Measurements from ENCODE around the gene DDX23. TPM values are rescaled to one million over a fixed set of nuclear protein-coding genes. Genes with fewer than 3 reads are reported as not detected.

DDX23 gene
- total RNA-seq, 2 donors from 2014 or later, result 98.5 to 108 TPM

DNA sequence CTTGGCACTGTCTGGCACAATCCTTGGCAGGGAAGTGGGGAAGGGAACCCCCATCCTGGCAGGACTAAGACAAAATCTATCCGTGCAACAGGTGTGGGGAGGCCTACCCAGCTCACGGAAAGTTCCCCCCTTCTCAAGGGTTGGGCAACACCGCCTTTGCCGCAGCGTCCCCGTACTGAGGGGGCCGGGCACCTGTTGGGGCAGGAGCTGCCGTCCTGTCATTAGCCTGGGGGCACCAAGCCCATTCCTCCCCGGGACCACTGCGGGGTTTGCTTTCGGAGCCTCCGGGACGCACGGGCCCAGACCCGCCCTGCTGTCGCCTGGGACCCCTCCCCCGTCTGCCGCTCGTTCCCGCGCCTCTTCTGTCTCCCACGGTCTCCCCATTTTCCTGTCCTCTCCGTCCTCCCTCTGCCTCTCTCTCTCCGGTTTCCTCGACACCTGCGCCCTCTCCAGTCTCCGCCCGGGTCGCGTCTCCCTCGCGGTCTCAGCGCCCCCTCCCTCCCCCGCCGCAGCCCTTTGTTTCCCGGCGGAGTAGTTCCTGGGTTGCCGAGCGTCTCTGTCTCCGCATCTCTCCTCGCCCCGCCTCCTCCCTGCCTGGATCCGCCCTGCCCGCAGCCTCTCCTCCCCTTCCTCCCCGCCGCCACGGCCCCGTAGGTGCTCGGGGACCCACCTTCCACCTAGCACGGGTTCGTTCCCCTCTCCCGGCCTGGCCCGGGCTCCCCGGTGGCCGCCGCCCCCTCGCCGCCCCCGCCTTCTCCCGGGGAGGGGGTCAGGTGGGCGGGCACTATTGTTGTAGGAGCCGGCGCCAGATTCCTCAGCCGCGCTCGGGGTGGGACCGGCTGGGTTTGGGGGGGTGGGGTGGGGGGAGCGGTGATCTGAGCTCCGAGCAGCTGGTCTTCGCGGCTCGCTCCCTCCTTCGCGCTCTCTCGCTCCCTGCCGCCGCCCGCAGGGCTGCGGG lies 33.8 kb downstream of the DDX23 start, which contains the start of gene CACNB3:
TSS of gene CACNB3 (plus strand) at position 624 of the 958 bp plus-strand sequence. CDS start 434 bp downstream, outside the sequence.
- Histone ChIP-seq H3K36me3 (ENCODE audit: control insufficient read depth, insufficient read depth, low read length) (no peaks in the 10 kb centered on the region), H3K27ac (ENCODE audit: low read depth, low read length) (peak within 1 kb of the TSS; percentile 62), H3K27me3 (ENCODE audit: control insufficient read depth, insufficient read depth, low read length, poor library complexity, severe bottlenecking) (no peaks in the 10 kb centered on the region), H3K9ac (ENCODE audit: extremely low read depth, low read length, poor library complexity, severe bottlenecking) (peak within 1 kb of the TSS; percentile 68), H3K4me3 (ENCODE audit: low read length) (peak within 1 kb of the TSS; percentile 87), H3K9me3 (ENCODE audit: control insufficient read depth, low read length) (no peaks in the 10 kb centered on the region), H3K4me1 (ENCODE audit: control insufficient read depth, insufficient read depth, low read length) (peaks cover 9% of the 10 kb centered on the region)
- peaks cover 23% of the 10 kb centered on the region for H3K4me1 Mint-ChIP-seq
- no peaks in the 10 kb centered on the region for H3K36me3 Mint-ChIP-seq (ENCODE audit: low read depth)
- peak within 1 kb of the TSS; percentile 79 for H3K4me3 Mint-ChIP-seq
- WGBS, 2 experiments (ENCODE audit: insufficient coverage in 1 of 2, insufficient read length in 1 of 2), result 0 to 2% methylated on average over 22 to 71 of the region's 79 CpGs
- H3K9me3 Mint-ChIP-seq, result no peaks in the 10 kb centered on the region
- H3K27me3 Mint-ChIP-seq (ENCODE audit: insufficient read depth), result peaks cover 72% of the 10 kb centered on the region
- DNase-seq, result peak; percentile 97
- no peak for TF ChIP-seq CTCF (conservative IDR thresholded peaks at IDR 0.05)
- peak within 1 kb of the TSS; percentile 74 for H3K27ac Mint-ChIP-seq

- TF ChIP-seq CTCF (conservative IDR thresholded peaks at IDR 0.05), result no peak
- H3K27me3 ChIP-seq (ENCODE audit: control insufficient read depth, insufficient read depth, low read length, poor library complexity, severe bottlenecking), result no peaks in the 10 kb centered on the region
- Mint-ChIP-seq H3K9me3 (no peaks in the 10 kb centered on the region), H3K4me3 (peak overlapping the region; percentile 79), H3K4me1 (peaks cover 28% of the 10 kb centered on the region), H3K36me3 (ENCODE audit: low read depth) (no peaks in the 10 kb centered on the region), H3K27ac (no peak overlapping the region), H3K27me3 (ENCODE audit: insufficient read depth) (peaks cover 73% of the 10 kb centered on the region)
- no peaks in the 10 kb centered on the region for H3K36me3 ChIP-seq (ENCODE audit: control insufficient read depth, insufficient read depth, low read length)
- H3K4me1 ChIP-seq (ENCODE audit: control insufficient read depth, insufficient read depth, low read length), result peaks cover 9% of the 10 kb centered on the region
- peak overlapping the region; percentile 93 for H3K4me3 ChIP-seq (ENCODE audit: low read length)
- no peaks in the 10 kb centered on the region for H3K9me3 ChIP-seq (ENCODE audit: control insufficient read depth, low read length)
- 69 to 89% methylated on average over 3 of the region's 3 CpGs for WGBS, 2 experiments (ENCODE audit: insufficient coverage in 1 of 2, insufficient read length in 1 of 2)
- no peak overlapping the region for H3K9ac ChIP-seq (ENCODE audit: extremely low read depth, low read length, poor library complexity, severe bottlenecking)
- peak; percentile 56 for DNase-seq
- H3K27ac ChIP-seq (ENCODE audit: low read depth, low read length), result no peak overlapping the region
Observed at GRCh38 chr12:48816143-48816854, 35.7 kb downstream of the DDX23 start.

All from endodermal cell (in vitro differentiated cells).